Left kidney (tissue), 2 donors: Measurements from ENCODE around the gene CYSLTR2. TPM values are rescaled to one million over a fixed set of nuclear protein-coding genes. Genes with fewer than 3 reads are reported as not detected.

Source experiments
- DNase-seq: peaks from one replicate; pipeline ENCODE4 v3.0.0-alpha.2; 2013
- polyA plus RNA-seq: library from polyadenylated mRNA; unstranded; fragments of 120-200 nt; gene quantifications from one replicate; pipeline ENCODE4 v1.2.1, GENCODE V29; 2013; ENCODE audit not compliant: insufficient read length

CYSLTR2 gene
- polyA plus RNA-seq, 1 donor = 0.37 TPM

- no peak for DNase-seq
Observed at GRCh38 chr13:48739386-48739964, 85.7 kb downstream of the CYSLTR2 start.

- no peak for DNase-seq
Observed at GRCh38 chr13:48741377-48741776, 87.6 kb downstream of the CYSLTR2 start.

GRCh38 chr13:48746821-48747220 lies 93.1 kb downstream of the CYSLTR2 start:
- no peak for DNase-seq

- no peak for DNase-seq
Observed at GRCh38 chr13:48748681-48749080, 95.0 kb downstream of the CYSLTR2 start.

GRCh38 chr13:48749144-48749543 lies 95.4 kb downstream of the CYSLTR2 start:
- no peak for DNase-seq

- peak; percentile 46 for DNase-seq
Observed at GRCh38 chr13:48749699-48750473, 96.2 kb downstream of the CYSLTR2 start.

- no peak for DNase-seq
Observed at GRCh38 chr13:48750588-48751383, 97.1 kb downstream of the CYSLTR2 start.

- no peak for DNase-seq
Observed at GRCh38 chr13:48760626-48761025, 106.9 kb downstream of the CYSLTR2 start.

Other genes starting within 250 kb of the CYSLTR2 start
- gene LPAR6, start 240.8 kb upstream of the CYSLTR2 start, polyA plus RNA-seq = 44.3 TPM
- gene RCBTB2, start 120.8 kb upstream of the CYSLTR2 start, polyA plus RNA-seq = 61.1 TPM